Activated CD4-positive, alpha-beta memory T cell treated with anti-CD3 and anti-CD28 coated beads, Interleukin-2, amount 10 ng/mL, durations not matched to agents 7 days and 5 days (primary cell): ENCODE results near the gene ADGRG1. TPM values are rescaled to one million over a fixed set of nuclear protein-coding genes. Genes with fewer than 3 reads are reported as not detected.

Source experiments
- CTCF ChIA-PET: fragments of 350-600 bp; sonication (Branson Sonifier 250); formaldehyde crosslinking; loops from one replicate; lab custom pipeline; 2021; ENCODE audit warnings: antibody characterized with exemption, inconsistent platforms; lab: Charles Lee
- POLR2A ChIA-PET: fragments of 350-600 bp; sonication (Branson Sonifier 250); formaldehyde crosslinking; loops from one replicate; lab custom pipeline; 2021; ENCODE audit warnings: antibody characterized with exemption; lab: Charles Lee
- DNase-seq: peaks from one replicate; pipeline ENCODE4 v3.0.0-alpha.2; 2020
- H3K27ac Mint-ChIP-seq: one replicate; pipeline ENCODE4 v1.8.0; 2021; ENCODE audit warnings: mild to moderate bottlenecking, mixed read lengths
- H3K27me3 Mint-ChIP-seq: one replicate; pipeline ENCODE4 v1.8.0; 2021; ENCODE audit warnings: mixed read lengths
- H3K36me3 Mint-ChIP-seq: one replicate; pipeline ENCODE4 v1.8.0; 2021; ENCODE audit warnings: low read depth, mixed read lengths
- H3K4me1 Mint-ChIP-seq: one replicate; pipeline ENCODE4 v1.8.0; 2021; ENCODE audit warnings: mixed read lengths
- H3K4me3 Mint-ChIP-seq: one replicate; pipeline ENCODE4 v1.8.0; 2021; ENCODE audit warnings: mild to moderate bottlenecking, mixed read lengths
- H3K9me3 Mint-ChIP-seq: one replicate; pipeline ENCODE4 v1.8.0; 2021; ENCODE audit warnings: mixed read lengths
- total RNA-seq, 2 experiments: library from RNA; stranded (reverse); gene quantifications; one replicate each; pipeline ENCODE4 v1.2.3, GENCODE V29; 2021

ADGRG1 gene
- total RNA-seq, 2 experiments from 2014 or later, result 7.4 to 8.3 TPM

- Mint-ChIP-seq H3K4me3 (no peak overlapping the region), H3K27ac (no peak overlapping the region), H3K9me3 (no peaks in the 10 kb centered on the region), H3K36me3 (no peaks in the 10 kb centered on the region), H3K4me1 (no peaks in the 10 kb centered on the region), H3K27me3 (peaks cover 5% of the 10 kb centered on the region)
- CTCF ChIA-PET, result no interaction called here
- DNase-seq, result no peak
- POLR2A ChIA-PET, result no interaction called here
These were observed 52.5 kb downstream of the ADGRG1 start for GRCh38 chr16:57680842-57681375.

GRCh38 chr16:57681950-57682728, 53.7 kb downstream of the ADGRG1 start:
- POLR2A ChIA-PET, result interaction anchor here (1.1 kb wide), 1 partner anchor 8 kb away, joined by 4 read pairs; no protein-coding TSS in a partner anchor
- no peak for DNase-seq

GRCh38 chr16:57682809-57683635, 54.6 kb downstream of the ADGRG1 start:
- no peak overlapping the region for H3K4me3 Mint-ChIP-seq
- H3K36me3 Mint-ChIP-seq, result no peaks in the 10 kb centered on the region
- no peaks in the 10 kb centered on the region for H3K9me3 Mint-ChIP-seq
- H3K27me3 Mint-ChIP-seq, result no peaks in the 10 kb centered on the region
- ChIA-PET POLR2A (no interaction called here), CTCF (interaction anchor here (0.6 to 0.7 kb wide), 2 partner anchors 34 to 41 kb away, joined by 3 read pairs; no protein-coding TSS in a partner anchor)
- DNase-seq, result no peak
- H3K4me1 Mint-ChIP-seq, result no peaks in the 10 kb centered on the region
- no peak overlapping the region for H3K27ac Mint-ChIP-seq

More at GRCh38 chr16:57681950-57682728, 53.7 kb downstream of the ADGRG1 start:
- CTCF ChIA-PET, result no interaction called here
- no peak overlapping the region for H3K4me3 Mint-ChIP-seq
- no peaks in the 10 kb centered on the region for H3K4me1 Mint-ChIP-seq
- H3K27ac Mint-ChIP-seq, result no peak overlapping the region
- H3K27me3 Mint-ChIP-seq, result no peaks in the 10 kb centered on the region
- H3K36me3 Mint-ChIP-seq, result no peaks in the 10 kb centered on the region
- no peaks in the 10 kb centered on the region for H3K9me3 Mint-ChIP-seq

- ChIA-PET POLR2A (interaction anchor here (1.3 kb wide), 1 partner anchor 23 kb away, joined by 4 read pairs; no protein-coding TSS in a partner anchor), CTCF (interaction anchor here (0.7 kb wide), 1 partner anchor 34 kb away, joined by 3 read pairs; no protein-coding TSS in a partner anchor)
- Mint-ChIP-seq H3K27me3 (no peaks in the 10 kb centered on the region), H3K4me1 (peaks cover 3% of the 10 kb centered on the region), H3K27ac (no peak overlapping the region), H3K36me3 (no peaks in the 10 kb centered on the region), H3K9me3 (no peaks in the 10 kb centered on the region), H3K4me3 (no peak overlapping the region)
- no peak for DNase-seq
These were observed 55.5 kb downstream of the ADGRG1 start for GRCh38 chr16:57683636-57684545.

- Mint-ChIP-seq H3K9me3 (no peaks in the 10 kb centered on the region), H3K36me3 (no peaks in the 10 kb centered on the region), H3K4me1 (peaks cover 12% of the 10 kb centered on the region), H3K27me3 (no peaks in the 10 kb centered on the region), H3K27ac (no peak overlapping the region), H3K4me3 (no peak overlapping the region)
- no peak for DNase-seq
- ChIA-PET CTCF (no interaction called here), POLR2A (interaction anchor here (1.3 kb wide), 1 partner anchor 23 kb away, joined by 4 read pairs; no protein-coding TSS in a partner anchor)
These were observed 56.4 kb downstream of the ADGRG1 start for GRCh38 chr16:57684626-57685358.

- H3K27me3 Mint-ChIP-seq, result no peaks in the 10 kb centered on the region
- H3K4me3 Mint-ChIP-seq, result no peak overlapping the region
- no peaks in the 10 kb centered on the region for H3K9me3 Mint-ChIP-seq
- DNase-seq, result no peak
- H3K4me1 Mint-ChIP-seq, result peaks cover 21% of the 10 kb centered on the region
- ChIA-PET CTCF (no interaction called here), POLR2A (no interaction called here)
- no peak overlapping the region for H3K27ac Mint-ChIP-seq
- H3K36me3 Mint-ChIP-seq, result no peaks in the 10 kb centered on the region
These were observed 57.2 kb downstream of the ADGRG1 start for GRCh38 chr16:57685633-57686032.

GRCh38 chr16:57686577-57686976, 58.1 kb downstream of the ADGRG1 start:
- peaks cover 24% of the 10 kb centered on the region for H3K4me1 Mint-ChIP-seq
- CTCF ChIA-PET, result no interaction called here
- POLR2A ChIA-PET, result no interaction called here
- no peaks in the 10 kb centered on the region for H3K36me3 Mint-ChIP-seq
- DNase-seq, result no peak
- H3K4me3 Mint-ChIP-seq, result no peak overlapping the region
- H3K27me3 Mint-ChIP-seq, result no peaks in the 10 kb centered on the region
- no peak overlapping the region for H3K27ac Mint-ChIP-seq
- H3K9me3 Mint-ChIP-seq, result no peaks in the 10 kb centered on the region

GRCh38 chr16:57687363-57687929, 59.0 kb downstream of the ADGRG1 start:
- Mint-ChIP-seq H3K36me3 (no peaks in the 10 kb centered on the region), H3K4me3 (no peak overlapping the region), H3K4me1 (peaks cover 30% of the 10 kb centered on the region), H3K27me3 (peaks cover 3% of the 10 kb centered on the region), H3K27ac (no peak overlapping the region), H3K9me3 (no peaks in the 10 kb centered on the region)
- ChIA-PET POLR2A (no interaction called here), CTCF (no interaction called here)
- DNase-seq, result no peak

GRCh38 chr16:57688487-57688986, 60.1 kb downstream of the ADGRG1 start:
- H3K27ac Mint-ChIP-seq, result no peak overlapping the region
- peaks cover 12% of the 10 kb centered on the region for H3K27me3 Mint-ChIP-seq
- ChIA-PET CTCF (no interaction called here), POLR2A (interaction anchor here (1.3 kb wide), 1 partner anchor 43 kb away, joined by 3 read pairs; no protein-coding TSS in a partner anchor)
- no peaks in the 10 kb centered on the region for H3K36me3 Mint-ChIP-seq
- no peak overlapping the region for H3K4me3 Mint-ChIP-seq
- no peak for DNase-seq
- peaks cover 31% of the 10 kb centered on the region for H3K4me1 Mint-ChIP-seq
- H3K9me3 Mint-ChIP-seq, result no peaks in the 10 kb centered on the region

GRCh38 chr16:57688987-57689761, 60.7 kb downstream of the ADGRG1 start:
- POLR2A ChIA-PET, result interaction anchor here (1.3 kb wide), 1 partner anchor 42 kb away, joined by 3 read pairs; no protein-coding TSS in a partner anchor
- CTCF ChIA-PET, result interaction anchor here (1.0 to 1.9 kb wide), 3 partner anchors 13 to 112 kb away, joined by 3 to 6 read pairs (median 4); no protein-coding TSS in a partner anchor
- Mint-ChIP-seq H3K27me3 (peaks cover 15% of the 10 kb centered on the region), H3K4me1 (peaks cover 31% of the 10 kb centered on the region), H3K4me3 (peak overlapping the region; percentile 31), H3K36me3 (no peaks in the 10 kb centered on the region), H3K9me3 (no peaks in the 10 kb centered on the region), H3K27ac (peak overlapping the region; percentile 83)
- no peak for DNase-seq
